Measurements from ENCODE around the gene NUP188. TPM values are rescaled to one million over a fixed set of nuclear protein-coding genes. Genes with fewer than 3 reads are reported as not detected.

The NUP188 gene
- total and polyA plus RNA-seq, 2 of the 13 experiments (the other 11 are each of a cell fraction or from before 2014, with no cell fraction given), result 28.0 to 38.5 TPM

GRCh38 chr9:128917151-128917849, 30.2 kb upstream of the NUP188 start (continued):
- peak; percentile 42; the same call in 1 of the 2 replicates for TF ChIP-seq ZNF609 (CRISPR knock-in tag; IDR thresholded peaks at IDR 0.05; ENCODE audit: borderline replicate concordance)
- no peak for TF ChIP-seq ZNF101 (CRISPR knock-in tag; IDR thresholded peaks at IDR 0.05; ENCODE audit: borderline replicate concordance, low read depth)
- no peak for TF ChIP-seq GATA4 (IDR thresholded peaks at IDR 0.05; ENCODE audit: borderline replicate concordance, low read depth)
- no peak for TF ChIP-seq ZNF484 (CRISPR knock-in tag; IDR thresholded peaks at IDR 0.05; ENCODE audit: borderline replicate concordance, low read depth)
- TF ChIP-seq PHB2 (IDR thresholded peaks at IDR 0.05; ENCODE audit: partially characterized antibody), result no peak
- peak; percentile 71; the same call in 1 of the 2 replicates for TF ChIP-seq ELF4 (CRISPR knock-in tag; IDR thresholded peaks at IDR 0.05; ENCODE audit: borderline replicate concordance)
- TF ChIP-seq ATF4 (CRISPR knock-in tag; IDR thresholded peaks at IDR 0.05), result 0 out of 4 replicates have a peak, but pooled peaks of 1 of the 2 experiments have one; percentile 48
- TF ChIP-seq PAX8 (CRISPR knock-in tag; IDR thresholded peaks at IDR 0.05; ENCODE audit: borderline replicate concordance), result no peak
- TF ChIP-seq E2F1 (CRISPR knock-in tag; IDR thresholded peaks at IDR 0.05), result no peak
- TF ChIP-seq ZNF383 (CRISPR knock-in tag; IDR thresholded peaks at IDR 0.05; ENCODE audit: borderline replicate concordance), result no peak
- TF ChIP-seq ZNF501 (CRISPR knock-in tag; IDR thresholded peaks at IDR 0.05), result peak; percentile 32
- TF ChIP-seq LCORL (IDR thresholded peaks at IDR 0.05), result no peak
- TF ChIP-seq LCORL (CRISPR knock-in tag; IDR thresholded peaks at IDR 0.05), result peak; percentile 84; the same call in 1 of the 2 replicates
- TF ChIP-seq ESRRA (CRISPR knock-in tag; IDR thresholded peaks at IDR 0.05; ENCODE audit: low read depth), result peak; percentile 61; the same call in 1 of the 2 replicates
- TF ChIP-seq NCOR1 (IDR thresholded peaks at IDR 0.05; ENCODE audit: borderline replicate concordance, low read length), result no peak
- TF ChIP-seq CREB1 (IDR thresholded peaks at IDR 0.05), result no peak
- no peak for TF ChIP-seq CREB1 (CRISPR knock-in tag; IDR thresholded peaks at IDR 0.05)
- no peak for TF ChIP-seq SNRNP70 (IDR thresholded peaks at IDR 0.05; ENCODE audit: low read depth, low read length)
- 0 out of 2 replicates have a peak, but pooled peaks have one; percentile 15 for TF ChIP-seq RFX3 (CRISPR knock-in tag; IDR thresholded peaks at IDR 0.05)
- no peak for TF ChIP-seq STAG1 (CRISPR knock-in tag; IDR thresholded peaks at IDR 0.05)
- no peak for TF ChIP-seq PAWR (CRISPR knock-in tag; IDR thresholded peaks at IDR 0.05; ENCODE audit: borderline replicate concordance)
- no peak for TF ChIP-seq ZNF567 (CRISPR knock-in tag; IDR thresholded peaks at IDR 0.05; ENCODE audit: borderline replicate concordance)
- no peak for TF ChIP-seq IRX3 (CRISPR knock-in tag; IDR thresholded peaks at IDR 0.05; ENCODE audit: borderline replicate concordance, low read depth)

Measured in HepG2 (cell line).